ENCODE measurements around the gene SGPP2. TPM values are rescaled to one million over a fixed set of nuclear protein-coding genes. Genes with fewer than 3 reads are reported as not detected.

The SGPP2 gene
- total and polyA plus RNA-seq, 2 experiments from 2014 or later, result 0.08 TPM; not detected in 1

DNA sequence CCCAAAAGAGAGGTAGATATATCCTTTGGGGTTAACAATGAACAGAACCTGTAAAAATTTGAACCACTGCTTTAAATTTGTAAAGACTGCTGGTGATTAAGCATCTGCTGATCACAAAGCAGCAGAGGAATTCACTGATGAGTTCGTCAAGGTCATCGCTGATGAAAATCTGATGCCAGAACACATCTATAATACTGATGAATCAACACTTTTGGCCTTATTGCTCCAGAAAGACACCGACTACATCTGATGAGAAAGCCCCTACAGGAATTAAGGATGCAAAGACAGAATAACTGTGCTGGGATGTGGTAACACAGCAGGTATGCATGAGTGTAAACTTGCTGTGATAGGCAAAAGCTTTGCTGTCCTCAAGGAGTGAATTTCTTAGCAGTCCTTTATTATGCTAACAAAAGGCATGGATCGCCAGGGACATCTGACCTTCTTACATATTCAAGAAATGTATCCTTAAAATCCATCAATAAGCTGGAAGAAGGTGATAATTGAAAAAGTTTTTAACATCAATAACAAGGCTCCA, 30.5 kb upstream of the SGPP2 start (continued):
- no peak for TF ChIP-seq ZNF462 (CRISPR knock-in tag; IDR thresholded peaks at IDR 0.05)
- no peak for TF ChIP-seq CTCF (conservative IDR thresholded peaks at IDR 0.05; ENCODE audit: low read depth in 2 of 2)

GRCh38 chr2:222398446-222398885, 25.9 kb upstream of the SGPP2 start:
- H3K4me1 Mint-ChIP-seq, result peaks cover 9% of the 10 kb centered on the region
- Histone ChIP-seq H3K4me1 (ENCODE audit: insufficient read depth) (peaks cover 10% of the 10 kb centered on the region), H3K27ac (ENCODE audit: low read depth) (no peak overlapping the region), H3K27me3 (ENCODE audit: insufficient read depth) (no peaks in the 10 kb centered on the region), H3K79me2 (replicated peaks; ENCODE audit: insufficient read depth) (no peaks in the 10 kb centered on the region), H3K9me2 (ENCODE audit: insufficient read depth) (peaks cover 5% of the 10 kb centered on the region; the same call in 1 of the 2 replicates), H3F3A (replicated peaks; ENCODE audit: low read depth) (no peaks in the 10 kb centered on the region), H3K4me3 (no peak overlapping the region), H2AFZ (no peak overlapping the region), H3K36me3 (ENCODE audit: insufficient read depth) (no peaks in the 10 kb centered on the region), H3K4me2 (no peak overlapping the region), H4K20me1 (replicated peaks; ENCODE audit: insufficient read depth) (no peaks in the 10 kb centered on the region)
- H3K36me3 Mint-ChIP-seq (ENCODE audit: low read depth), result peaks cover 5% of the 10 kb centered on the region; the same call in 2 of the 3 replicates
- no peak overlapping the region for H3K27ac Mint-ChIP-seq
- ATAC-seq (no peak), DNase-seq (ENCODE audit: low spot score) (no peak)
- no peaks in the 10 kb centered on the region for H3K27me3 Mint-ChIP-seq (ENCODE audit: insufficient read depth, low read depth, poor library complexity)
- H3K4me3 Mint-ChIP-seq, result no peak overlapping the region
- H3K9me3 Mint-ChIP-seq, result peaks cover 7% of the 10 kb centered on the region; the same call in 2 of the 3 replicates
- TF ChIP-seq NANOG (IDR thresholded peaks at IDR 0.05; ENCODE audit: borderline replicate concordance) (no peak), STAT1 (IDR thresholded peaks at IDR 0.05; ENCODE audit: unreplicated experiment) (no peak), ZNF114 (CRISPR knock-in tag; IDR thresholded peaks at IDR 0.05) (no peak), ZNF331 (CRISPR knock-in tag; IDR thresholded peaks at IDR 0.05; ENCODE audit: low read depth) (no peak), CTCF (conservative IDR thresholded peaks at IDR 0.05; ENCODE audit: low read depth in 2 of 2) (no peak), EZH2phosphoT487 (IDR thresholded peaks at IDR 0.05; ENCODE audit: unreplicated experiment) (no peak), JUNB (IDR thresholded peaks at IDR 0.05; ENCODE audit: unreplicated experiment) (no peak), EZH2 (IDR thresholded peaks at IDR 0.05; ENCODE audit: low read depth, unreplicated experiment) (no peak)
- TF ChIP-seq, protein P1, sequence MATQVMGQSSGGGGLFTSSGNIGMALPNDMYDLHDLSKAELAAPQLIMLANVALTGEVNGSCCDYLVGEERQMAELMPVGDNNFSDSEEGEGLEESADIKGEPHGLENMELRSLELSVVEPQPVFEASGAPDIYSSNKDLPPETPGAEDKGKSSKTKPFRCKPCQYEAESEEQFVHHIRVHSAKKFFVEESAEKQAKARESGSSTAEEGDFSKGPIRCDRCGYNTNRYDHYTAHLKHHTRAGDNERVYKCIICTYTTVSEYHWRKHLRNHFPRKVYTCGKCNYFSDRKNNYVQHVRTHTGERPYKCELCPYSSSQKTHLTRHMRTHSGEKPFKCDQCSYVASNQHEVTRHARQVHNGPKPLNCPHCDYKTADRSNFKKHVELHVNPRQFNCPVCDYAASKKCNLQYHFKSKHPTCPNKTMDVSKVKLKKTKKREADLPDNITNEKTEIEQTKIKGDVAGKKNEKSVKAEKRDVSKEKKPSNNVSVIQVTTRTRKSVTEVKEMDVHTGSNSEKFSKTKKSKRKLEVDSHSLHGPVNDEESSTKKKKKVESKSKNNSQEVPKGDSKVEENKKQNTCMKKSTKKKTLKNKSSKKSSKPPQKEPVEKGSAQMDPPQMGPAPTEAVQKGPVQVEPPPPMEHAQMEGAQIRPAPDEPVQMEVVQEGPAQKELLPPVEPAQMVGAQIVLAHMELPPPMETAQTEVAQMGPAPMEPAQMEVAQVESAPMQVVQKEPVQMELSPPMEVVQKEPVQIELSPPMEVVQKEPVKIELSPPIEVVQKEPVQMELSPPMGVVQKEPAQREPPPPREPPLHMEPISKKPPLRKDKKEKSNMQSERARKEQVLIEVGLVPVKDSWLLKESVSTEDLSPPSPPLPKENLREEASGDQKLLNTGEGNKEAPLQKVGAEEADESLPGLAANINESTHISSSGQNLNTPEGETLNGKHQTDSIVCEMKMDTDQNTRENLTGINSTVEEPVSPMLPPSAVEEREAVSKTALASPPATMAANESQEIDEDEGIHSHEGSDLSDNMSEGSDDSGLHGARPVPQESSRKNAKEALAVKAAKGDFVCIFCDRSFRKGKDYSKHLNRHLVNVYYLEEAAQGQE (IDR thresholded peaks at IDR 0.05; ENCODE audit: unreplicated experiment), result no peak
